SK-N-SH (cell line): ENCODE results near the gene ZBTB8OS. TPM values are rescaled to one million over a fixed set of nuclear protein-coding genes. Genes with fewer than 3 reads are reported as not detected.

Experiments
- CTCF ChIA-PET: fragments of 300-600, 350-600 bp; formaldehyde crosslinking; extraction: SDS; loops from one replicate; lab custom pipeline; 2021; lab: Yijun Ruan, JAX
- POLR2A ChIA-PET: fragments of 350-600 bp; sonication (Branson Sonifier 250); formaldehyde crosslinking; extraction: SDS; loops from one replicate; lab custom pipeline; 2020; ENCODE audit warnings: antibody characterized with exemption, inconsistent platforms; lab: Yijun Ruan, JAX
- DNase-seq: peaks from one replicate; pipeline ENCODE4 v3.0.0; 2012
- H2AFZ ChIP-seq: fragments of 200-600 bp; sonication (generic); 2 replicates; pipeline ENCODE4 v1.8.1; 2016; ENCODE audit warnings: antibody characterized with exemption, mild to moderate bottlenecking, low read depth
- H3F3A ChIP-seq: fragments of 200-600 bp; sonication (generic); replicated peaks from 2 replicates; pipeline ENCODE3; 2016; ENCODE audit warnings: antibody characterized with exemption, mild to moderate bottlenecking; ENCODE audit not compliant: insufficient read depth
- H3K27ac ChIP-seq, 2 experiments: fragments of 200-500 bp in 1 of 2; fragments of 200-600 bp in 1 of 2; sonication (Bioruptor generic) in 1 of 2; sonication (generic), shearing (Covaris generic) in 1 of 2; 2 replicates each; pipeline versions ENCODE4 v1.5.1 to v1.6.1; 2014 to 2016; ENCODE audit warnings: low read depth in 2 of 2, inconsistent platforms in 1 of 2, low read length in 1 of 2, mild to moderate bottlenecking in 1 of 2, mixed read lengths in 1 of 2
- H3K27me3 ChIP-seq: fragments of 200-600 bp; sonication (generic), shearing (Covaris generic); 2 replicates; pipeline ENCODE4 v1.6.1; 2016; ENCODE audit warnings: mixed run types; ENCODE audit not compliant: insufficient read depth
- H3K36me3 ChIP-seq, 2 experiments: fragments of 200-500 bp in 1 of 2; fragments of 200-600 bp in 1 of 2; sonication (Bioruptor generic) in 1 of 2; sonication (generic) in 1 of 2; replicated peaks in 1 of 2; 2 replicates each; pipeline versions ENCODE3 to v1.5.1; 2014 to 2016; ENCODE audit warnings: low read length in 1 of 2, mild to moderate bottlenecking in 1 of 2; ENCODE audit not compliant: insufficient read depth in 2 of 2, control insufficient read depth in 1 of 2
- H3K4me1 ChIP-seq, 2 experiments: fragments of 200-500 bp in 1 of 2; fragments of 200-600 bp in 1 of 2; sonication (Bioruptor generic) in 1 of 2; sonication (generic), shearing (Covaris generic) in 1 of 2; 2 replicates each; pipeline versions ENCODE4 v1.5.1 to v1.6.1; 2014 to 2016; ENCODE audit warnings: low read depth in 1 of 2, low read length in 1 of 2, mixed run types in 1 of 2; ENCODE audit not compliant: insufficient read depth in 2 of 2, control insufficient read depth in 1 of 2
- H3K4me2 ChIP-seq: fragments of 200-600 bp; sonication (generic), shearing (Covaris generic); 2 replicates; pipeline ENCODE4 v1.6.1; 2017; ENCODE audit warnings: mixed run types
- H3K4me3 ChIP-seq, 2 experiments: fragments of 200-500 bp in 1 of 2; fragments of 200-600 bp in 1 of 2; sonication (Bioruptor generic) in 1 of 2; sonication (generic), shearing (Covaris generic) in 1 of 2; 2 replicates each; pipeline versions ENCODE4 v1.5.1 to v1.8.1; 2014 to 2016; ENCODE audit warnings: low read depth in 2 of 2, inconsistent platforms in 1 of 2, low read length in 1 of 2, mild to moderate bottlenecking in 1 of 2, mixed read lengths in 1 of 2, moderate library complexity in 1 of 2
- H3K79me2 ChIP-seq: fragments of 200-600 bp; sonication (generic); 2 replicates; pipeline ENCODE4 v1.8.1; 2017; ENCODE audit warnings: mild to moderate bottlenecking; ENCODE audit not compliant: insufficient read depth
- H3K9ac ChIP-seq: fragments of 200-600 bp; sonication (generic); 2 replicates; pipeline ENCODE4 v1.6.1; 2017; ENCODE audit warnings: mixed run types
- H3K9me2 ChIP-seq: fragments of 200-600 bp; sonication (generic); 2 replicates; pipeline ENCODE4 v1.6.1; 2017; ENCODE audit warnings: mixed run types
- H3K9me3 ChIP-seq: fragments of 200-600 bp; sonication (generic); 2 replicates; pipeline ENCODE4 v1.6.1; 2017; ENCODE audit warnings: mixed run types, mild to moderate bottlenecking, moderate library complexity
- H4K20me1 ChIP-seq: fragments of 200-600 bp; sonication (generic); 2 replicates; pipeline ENCODE4 v1.6.1; 2017; ENCODE audit warnings: mild to moderate bottlenecking, mixed run types; ENCODE audit not compliant: insufficient read depth
- CTCF ChIP-seq: fragments of 200-600 bp; sonication (generic); IDR thresholded peaks from 2 replicates; pipeline ENCODE4 v1.6.1; 2017; ENCODE audit warnings: antibody characterized with exemption, mild to moderate bottlenecking, moderate library complexity
- ELF1 ChIP-seq: IDR thresholded peaks from 2 replicates; pipeline ENCODE4 v1.4.0; 2012
- EZH2phosphoT487 ChIP-seq: fragments of 200-600 bp; sonication (generic); IDR thresholded peaks from 2 replicates; pipeline ENCODE4 v1.6.1; 2017; ENCODE audit warnings: low read depth, mixed run types, mild to moderate bottlenecking, antibody characterized with exemption, moderate library complexity, borderline replicate concordance
- GABPA ChIP-seq: IDR thresholded peaks from 2 replicates; pipeline ENCODE4 v1.4.0; 2012; ENCODE audit warnings: low read depth, mild to moderate bottlenecking
- MAX ChIP-seq: IDR thresholded peaks from 2 replicates; pipeline ENCODE4 v1.4.0; 2012; ENCODE audit warnings: low read depth
- MEF2A ChIP-seq: IDR thresholded peaks from 2 replicates; pipeline ENCODE4 v1.4.0; 2012; ENCODE audit warnings: low read depth, borderline replicate concordance
- NFIC ChIP-seq: IDR thresholded peaks from 2 replicates; pipeline ENCODE4 v1.4.0; 2012; ENCODE audit warnings: borderline replicate concordance
- NRF1 ChIP-seq: IDR thresholded peaks from 2 replicates; pipeline ENCODE4 v1.6.1; 2012; ENCODE audit warnings: low read depth, mild to moderate bottlenecking, low read length
- RFX5 ChIP-seq: IDR thresholded peaks from 2 replicates; pipeline ENCODE4 v1.6.1; 2012; ENCODE audit warnings: mild to moderate bottlenecking, improper control_type of control experiment, low read length
- RXRA ChIP-seq: IDR thresholded peaks from 2 replicates; pipeline ENCODE4 v1.4.0; 2012; ENCODE audit warnings: low read depth, mild to moderate bottlenecking, borderline replicate concordance
- TCF12 ChIP-seq: IDR thresholded peaks from 2 replicates; pipeline ENCODE4 v1.4.0; 2012
- TEAD4 ChIP-seq: IDR thresholded peaks from 2 replicates; pipeline ENCODE4 v1.4.0; 2012; ENCODE audit warnings: mild to moderate bottlenecking, borderline replicate concordance; ENCODE audit not compliant: insufficient read depth
- USF2 ChIP-seq: fragments of 150-350 bp; IDR thresholded peaks from 2 replicates; pipeline ENCODE4 v1.6.1; 2017; ENCODE audit warnings: antibody characterized with exemption, low read length, low read depth, borderline replicate concordance
- WGBS: methylation state at CpG from one replicate; pipeline ENCODE4 v1.1.6; 2017; ENCODE audit warnings: low lambda C conversion rate; 5-methylcytosine and 5-hydroxymethylcytosine counted together
- polyA plus RNA-seq, 3 experiments: library from polyadenylated mRNA; depleted of rRNA; stranded (reverse); fragments of >200 nt; gene quantifications; 2 replicates each; pipeline ENCODE4 v1.2.3, GENCODE V29; 2012

The ZBTB8OS gene
- polyA plus RNA-seq, 1 of the 3 experiments (the other 2 are of a cell fraction), result 59.2 TPM

- H3K4me3 ChIP-seq, result no peak overlapping the region
- H3K9me3 ChIP-seq, result no peaks in the 10 kb centered on the region
- H2AFZ ChIP-seq, result no peak overlapping the region
- POLR2A ChIA-PET, result interaction anchor here (0.7 kb wide), 1 partner anchor 26 kb away, joined by 3 read pairs; no protein-coding TSS in a partner anchor
- WGBS, result 93% methylated on average over 2 of the region's 2 CpGs
- no peaks in the 10 kb centered on the region for H3K4me1 ChIP-seq
- peaks cover 39% of the 10 kb centered on the region for H3F3A ChIP-seq
- peaks cover 29% of the 10 kb centered on the region; the same call in 1 of the 2 replicates for H3K79me2 ChIP-seq
- peaks cover 38 to 62% of the 10 kb centered on the region in 2 experiments for H3K36me3 ChIP-seq
- CTCF ChIA-PET, result interaction anchor here (0.9 to 2.1 kb wide), 2 partner anchors 86 to 166 kb away, joined by 5 to 6 read pairs; no protein-coding TSS in a partner anchor
- H3K27ac ChIP-seq, result 0 out of 4 replicates have a peak overlapping the region, but pooled peaks of 1 of the 2 experiments have one; percentile 7
- no peak for DNase-seq
- no peak overlapping the region for H3K9ac ChIP-seq
- TF ChIP-seq MEF2A (no peak), GABPA (no peak)
- TF ChIP-seq, all 33 proteins: peak for 0
- H4K20me1 ChIP-seq, result peaks cover 6% of the 10 kb centered on the region; the same call in 1 of the 2 replicates
- H3K4me2 ChIP-seq, result no peak overlapping the region
- no peaks in the 10 kb centered on the region for H3K9me2 ChIP-seq
- no peaks in the 10 kb centered on the region for H3K27me3 ChIP-seq
Observed at GRCh38 chr1:32686387-32686786, 36.0 kb upstream of the ZBTB8OS start.

GRCh38 chr1:32685498-32685897, 35.1 kb upstream of the ZBTB8OS start:
- Histone ChIP-seq H4K20me1 (peaks cover 6% of the 10 kb centered on the region; the same call in 1 of the 2 replicates), H3K4me1 (no peaks in the 10 kb centered on the region), H3K27ac (no peak overlapping the region), H2AFZ (no peak overlapping the region), H3K9ac (no peak overlapping the region), H3F3A (peaks cover 46% of the 10 kb centered on the region), H3K79me2 (peaks cover 20% of the 10 kb centered on the region; the same call in 1 of the 2 replicates), H3K4me2 (no peak overlapping the region), H3K36me3 (peaks cover 47 to 65% of the 10 kb centered on the region in 2 experiments), H3K9me3 (no peaks in the 10 kb centered on the region), H3K9me2 (no peaks in the 10 kb centered on the region), H3K27me3 (no peaks in the 10 kb centered on the region), H3K4me3 (no peak overlapping the region)
- DNase-seq, result no peak
- CTCF ChIA-PET, result no interaction called here
- WGBS, result 65% methylated on average over 2 of the region's 2 CpGs
- POLR2A ChIA-PET, result no interaction called here
- no peak for TF ChIP-seq USF2
- no peak for TF ChIP-seq NRF1
- TF ChIP-seq CTCF, result no peak
- no peak for TF ChIP-seq ELF1
- no peak for TF ChIP-seq TEAD4
- TF ChIP-seq EZH2phosphoT487, result no peak
- no peak for TF ChIP-seq TCF12
- no peak for TF ChIP-seq MAX
- TF ChIP-seq NFIC, result no peak
- TF ChIP-seq RFX5, result no peak
- no peak for TF ChIP-seq RXRA
